MM.1S (cell line): Measurements from ENCODE around the gene FBXO40.

Experiments used
- DNase-seq: peaks from one replicate; pipeline ENCODE4 v3.0.0-alpha.2; 2015
- H2AFZ ChIP-seq: fragments of 300-600 bp; sonication (generic); 2 replicates; pipeline ENCODE4 v1.6.0; 2016; ENCODE audit warnings: antibody characterized with exemption, low read length
- H3F3A ChIP-seq: fragments of 300-600 bp; sonication (generic); 2 replicates; pipeline ENCODE4 v1.6.1; 2016; ENCODE audit warnings: mild to moderate bottlenecking, antibody characterized with exemption, low read length, moderate library complexity, mixed read lengths; ENCODE audit not compliant: insufficient read depth
- H3K27ac ChIP-seq: fragments of 300-600 bp; sonication (generic); 2 replicates; pipeline ENCODE4 v1.5.1; 2016; ENCODE audit warnings: mild to moderate bottlenecking, low read length
- H3K27me3 ChIP-seq: fragments of 300-600 bp; sonication (generic); replicated peaks from 2 replicates; pipeline ENCODE4 v1.6.0; 2016; ENCODE audit warnings: low read length; ENCODE audit not compliant: insufficient read depth
- H3K36me3 ChIP-seq: fragments of 300-600 bp; sonication (generic); replicated peaks from 2 replicates; pipeline ENCODE4 v1.6.1; 2016; ENCODE audit warnings: mild to moderate bottlenecking, low read length, mixed read lengths; ENCODE audit not compliant: insufficient read depth
- H3K4me1 ChIP-seq: fragments of 300-600 bp; sonication (generic); 2 replicates; pipeline ENCODE4 v1.6.1; 2016; ENCODE audit warnings: low read length, mixed read lengths
- H3K4me2 ChIP-seq: fragments of 300-600 bp; sonication (generic); 2 replicates; pipeline ENCODE4 v1.6.0; 2016; ENCODE audit warnings: low read depth, low read length
- H3K4me3 ChIP-seq: fragments of 300-600 bp; sonication (generic); 2 replicates; pipeline ENCODE4 v1.5.1; 2016; ENCODE audit warnings: low read length, mixed read lengths
- H3K79me2 ChIP-seq: fragments of 300-600 bp; sonication (generic); 2 replicates; pipeline ENCODE4 v1.6.1; 2016; ENCODE audit warnings: mixed run types, low read length, mixed read lengths
- H3K9ac ChIP-seq: fragments of 300-600 bp; sonication (generic); 2 replicates; pipeline ENCODE4 v1.6.1; 2016; ENCODE audit warnings: low read length, mixed read lengths
- H3K9me2 ChIP-seq: fragments of 300-600 bp; sonication (generic); replicated peaks from 2 replicates; pipeline ENCODE4 v1.6.1; 2016; ENCODE audit warnings: mild to moderate bottlenecking, low read length, mixed read lengths; ENCODE audit not compliant: insufficient read depth
- H3K9me3 ChIP-seq: fragments of 300-600 bp; sonication (generic); replicated peaks from 2 replicates; pipeline ENCODE4 v1.6.1; 2016; ENCODE audit warnings: mild to moderate bottlenecking, low read length, mixed read lengths; ENCODE audit not compliant: insufficient read depth
- H4K20me1 ChIP-seq: fragments of 300-600 bp; sonication (generic); 2 replicates; pipeline ENCODE4 v1.6.1; 2016; ENCODE audit warnings: mild to moderate bottlenecking, low read length, moderate library complexity, mixed read lengths; ENCODE audit not compliant: insufficient read depth
- CTCF ChIP-seq: fragments of 300-600 bp; sonication (generic); IDR thresholded peaks from 2 replicates; pipeline ENCODE4 v1.5.1; 2016; ENCODE audit warnings: antibody characterized with exemption, low read length, mixed read lengths
- EZH2 ChIP-seq: fragments of 300-600 bp; sonication (generic); optimal IDR thresholded peaks from 2 replicates; pipeline ENCODE3; 2017; ENCODE audit warnings: low read depth, mild to moderate bottlenecking, antibody characterized with exemption, low read length, mixed read lengths
- EZH2phosphoT487 ChIP-seq: fragments of 300-600 bp; sonication (generic); IDR thresholded peaks from 2 replicates; pipeline ENCODE4 v1.6.1; 2018; ENCODE audit warnings: antibody characterized with exemption, low read length

FBXO40 gene

GRCh38 chr3:121557426-121557934 lies 35.7 kb upstream of the FBXO40 start:
- Histone ChIP-seq H3K79me2 (no peaks in the 10 kb centered on the region), H3K4me1 (no peaks in the 10 kb centered on the region), H3F3A (no peaks in the 10 kb centered on the region), H2AFZ (no peak overlapping the region), H3K9me3 (no peaks in the 10 kb centered on the region), H3K27ac (no peak overlapping the region), H4K20me1 (no peaks in the 10 kb centered on the region), H3K9me2 (no peaks in the 10 kb centered on the region), H3K9ac (no peak overlapping the region), H3K27me3 (no peaks in the 10 kb centered on the region), H3K4me3 (no peak overlapping the region), H3K36me3 (no peaks in the 10 kb centered on the region), H3K4me2 (no peak overlapping the region)
- TF ChIP-seq CTCF (no peak), EZH2phosphoT487 (no peak), EZH2 (no peak)
- DNase-seq, result no peak

GRCh38 chr3:121562148-121562547 lies 31.0 kb upstream of the FBXO40 start:
- H2AFZ ChIP-seq, result no peak overlapping the region
- H3K4me3 ChIP-seq, result no peak overlapping the region
- no peaks in the 10 kb centered on the region for H3K9me2 ChIP-seq
- no peak overlapping the region for H3K4me2 ChIP-seq
- no peaks in the 10 kb centered on the region for H3K36me3 ChIP-seq
- H3K4me1 ChIP-seq, result no peaks in the 10 kb centered on the region
- no peak for DNase-seq
- no peaks in the 10 kb centered on the region for H3K79me2 ChIP-seq
- no peaks in the 10 kb centered on the region for H3K9me3 ChIP-seq
- H3K9ac ChIP-seq, result no peak overlapping the region
- no peaks in the 10 kb centered on the region for H3K27me3 ChIP-seq
- H3K27ac ChIP-seq, result no peak overlapping the region
- no peaks in the 10 kb centered on the region for H4K20me1 ChIP-seq
- TF ChIP-seq EZH2phosphoT487 (no peak), EZH2 (no peak), CTCF (no peak)
- no peaks in the 10 kb centered on the region for H3F3A ChIP-seq

- H3F3A ChIP-seq, result no peaks in the 10 kb centered on the region
- H3K9me2 ChIP-seq, result no peaks in the 10 kb centered on the region
- H3K4me2 ChIP-seq, result no peak overlapping the region
- no peak overlapping the region for H3K9ac ChIP-seq
- H3K4me1 ChIP-seq, result no peaks in the 10 kb centered on the region
- no peak for DNase-seq
- no peaks in the 10 kb centered on the region for H3K9me3 ChIP-seq
- H4K20me1 ChIP-seq, result no peaks in the 10 kb centered on the region
- no peak overlapping the region for H3K4me3 ChIP-seq
- TF ChIP-seq EZH2 (no peak), CTCF (no peak), EZH2phosphoT487 (no peak)
- no peaks in the 10 kb centered on the region for H3K79me2 ChIP-seq
- H3K36me3 ChIP-seq, result no peaks in the 10 kb centered on the region
- no peaks in the 10 kb centered on the region for H3K27me3 ChIP-seq
- no peak overlapping the region for H3K27ac ChIP-seq
- no peak overlapping the region for H2AFZ ChIP-seq
Measured at GRCh38 chr3:121566773-121567172, 26.4 kb upstream of the FBXO40 start.
